A204.1 (cell line): ENCODE data around the gene ARHGAP29.
"Not testable (repeated sequence)": the region's sequence is repeated elsewhere in the genome, so short reads cannot be mapped to it uniquely, and the experiment has no call there.

ENCODE experiments used
- FAIRE-seq: peaks from 2 replicates; lab custom pipeline; 2012; peaks lifted over from hg19 to GRCh38; lab: Jason Lieb, UNC

ARHGAP29 gene

DNA sequence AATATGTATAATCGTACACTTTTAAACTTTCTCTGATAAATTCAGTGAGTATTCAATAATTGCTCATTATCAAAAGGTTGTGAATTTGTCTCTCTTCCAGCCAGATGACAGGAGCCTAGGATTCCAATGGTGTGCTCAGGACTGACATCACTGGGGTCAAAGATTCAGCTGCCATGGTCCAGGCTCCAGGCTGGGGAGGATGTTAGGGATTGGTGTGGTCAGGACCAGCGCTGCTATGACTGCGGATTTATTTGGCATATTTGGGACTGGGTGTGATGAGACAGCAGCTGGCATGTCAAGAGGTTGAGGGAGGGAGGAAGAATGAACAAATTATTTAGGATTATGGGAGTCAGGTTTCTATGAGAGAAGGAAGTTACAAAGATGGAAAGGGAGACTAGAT is 68.3 kb downstream of the ARHGAP29 start:
- no peak for FAIRE-seq

DNA sequence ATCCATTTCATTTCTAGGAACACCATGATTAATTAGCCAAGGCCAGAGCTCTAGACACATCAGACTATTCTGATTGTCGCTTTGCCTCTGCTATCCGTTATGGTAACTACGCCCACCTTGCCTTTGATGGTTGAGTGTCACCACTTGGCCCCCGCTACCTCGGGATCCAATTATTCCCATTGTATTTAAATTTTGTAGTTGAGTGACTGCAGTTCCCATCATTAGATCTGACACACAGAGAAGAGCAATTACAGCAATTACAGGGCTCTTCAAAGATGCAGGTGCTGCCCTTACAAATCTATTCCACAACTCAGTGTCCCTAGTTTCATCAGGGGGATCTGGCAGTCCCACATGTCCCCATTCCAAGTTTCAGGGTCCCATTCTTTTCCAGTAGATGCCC is 71.5 kb downstream of the ARHGAP29 start:
- no peak for FAIRE-seq

DNA sequence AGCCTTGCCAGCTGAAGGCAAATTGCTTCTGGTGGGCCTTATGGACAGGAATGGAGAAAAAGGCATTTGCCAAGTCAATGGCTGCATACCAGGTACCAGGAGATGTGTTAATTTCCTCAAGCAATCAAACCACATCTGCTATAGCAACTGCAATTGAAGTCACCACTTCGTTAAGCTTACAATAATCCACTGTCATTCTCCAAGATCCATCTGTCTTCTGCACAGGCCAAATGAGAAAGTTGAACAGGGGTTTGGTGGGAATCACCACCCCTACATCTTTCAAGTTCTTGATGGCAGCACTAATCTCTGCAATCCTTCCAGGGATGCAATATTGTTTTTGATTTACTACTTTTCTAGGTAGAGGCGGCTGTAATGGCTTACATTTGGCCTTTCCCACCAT is 72.5 kb downstream of the ARHGAP29 start:
- not testable (repeated sequence) for FAIRE-seq

DNA sequence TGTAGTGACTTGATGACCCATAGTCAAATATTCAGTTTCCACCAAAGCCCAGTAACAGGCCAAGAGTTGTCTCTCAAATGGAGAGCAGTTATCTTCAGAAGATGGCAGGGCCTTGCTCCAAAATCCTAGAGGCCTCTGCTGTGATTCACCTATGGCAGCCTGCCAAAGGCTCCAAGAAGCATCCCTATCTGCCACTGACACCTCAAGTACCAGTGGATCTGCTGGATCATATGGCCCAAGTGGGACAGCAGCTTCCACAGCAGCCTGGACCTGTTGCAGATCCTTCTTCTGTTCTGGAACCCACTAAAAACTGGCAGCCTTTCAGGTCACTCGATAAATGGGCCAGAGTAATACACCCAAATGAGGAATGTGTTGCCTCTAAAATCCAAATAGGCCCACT is 73.3 kb downstream of the ARHGAP29 start:
- not testable (repeated sequence) for FAIRE-seq

GRCh38 chr1:94163249-94163648 is 74.1 kb downstream of the ARHGAP29 start:
- FAIRE-seq, result not testable (repeated sequence)

- no peak for FAIRE-seq
Observed at GRCh38 chr1:94160811-94161210, 76.6 kb downstream of the ARHGAP29 start.

DNA sequence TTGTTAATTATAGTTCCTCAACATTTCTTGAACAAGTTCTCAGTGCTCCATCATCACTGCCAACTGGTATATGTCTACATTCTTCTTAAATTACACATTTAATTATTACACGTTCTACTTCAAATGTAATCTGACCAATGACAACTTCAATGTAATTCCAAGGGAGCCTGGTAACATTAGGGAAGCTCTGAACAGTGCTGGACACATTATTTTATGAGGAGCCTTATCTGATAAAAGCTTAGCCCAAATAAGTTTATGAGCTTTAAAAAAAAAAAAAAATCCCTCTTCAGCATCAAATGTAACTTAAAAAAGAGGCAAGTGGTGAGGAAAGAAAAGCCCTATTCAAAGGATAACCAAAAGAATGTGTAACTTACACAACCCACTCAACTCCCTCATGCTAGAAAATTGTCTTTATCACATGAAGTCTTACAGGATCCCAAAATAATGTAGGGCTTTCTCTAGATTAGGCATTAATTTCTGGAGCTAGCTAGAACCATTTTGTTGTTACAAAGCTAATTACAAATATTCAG is 81.2 kb downstream of the ARHGAP29 start:
- no peak for FAIRE-seq

DNA sequence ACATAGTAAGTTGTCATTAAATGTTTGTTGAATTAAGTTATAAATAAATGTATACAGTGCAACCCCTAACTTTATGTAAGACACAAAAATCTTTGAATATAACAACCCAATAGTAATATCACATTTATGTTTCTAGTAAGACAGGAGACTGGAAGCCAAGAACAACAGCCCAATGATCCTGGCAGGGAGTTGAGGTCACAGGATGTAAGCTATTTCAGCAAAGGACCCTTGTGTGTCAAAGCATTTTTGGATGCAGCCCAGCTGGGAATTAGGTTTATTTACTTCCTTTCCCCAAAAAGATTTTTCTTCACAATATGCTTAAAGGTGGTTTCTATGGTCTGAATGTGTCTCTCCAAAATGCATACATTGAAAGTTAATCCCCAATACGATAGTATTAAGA is 82.4 kb downstream of the ARHGAP29 start:
- no peak for FAIRE-seq

DNA sequence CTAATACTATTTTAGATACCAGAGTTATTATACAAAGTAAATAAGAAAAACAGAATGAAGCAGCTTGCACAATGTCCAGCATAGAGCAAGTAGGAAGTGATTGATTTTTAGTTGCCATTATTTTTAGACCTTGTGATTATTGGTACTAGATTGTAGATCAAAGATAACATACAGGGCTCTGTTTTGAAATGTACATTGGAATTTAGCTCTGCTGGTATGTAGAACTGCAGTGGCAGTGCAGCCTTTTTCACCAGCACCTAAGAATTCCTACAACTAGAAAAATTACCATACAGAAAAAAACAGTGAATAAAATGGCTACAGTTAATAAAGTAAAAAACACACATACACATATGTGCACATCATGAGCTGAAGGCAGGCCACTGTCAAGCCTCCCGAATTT is 84.3 kb downstream of the ARHGAP29 start:
- FAIRE-seq, result no peak

DNA sequence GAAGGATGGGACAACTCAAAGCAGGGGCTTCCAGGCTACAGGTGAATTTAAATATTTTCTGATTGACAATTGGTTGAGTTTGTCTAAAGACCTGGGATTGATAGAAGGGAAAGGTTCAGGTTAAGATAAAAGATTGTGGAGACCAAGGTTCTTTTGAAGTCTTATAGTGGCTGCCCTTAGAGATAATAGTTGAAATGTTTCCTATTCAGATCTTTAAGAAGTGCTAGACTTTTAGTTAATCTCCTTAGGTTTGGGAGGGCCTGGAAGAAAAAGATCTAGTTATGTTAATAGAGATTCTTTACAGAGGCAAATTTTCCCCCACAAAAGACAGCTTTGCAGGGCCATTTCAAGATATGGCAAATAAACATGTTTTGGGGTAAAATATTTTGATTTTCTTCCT is 88.2 kb downstream of the ARHGAP29 start:
- not testable (repeated sequence) for FAIRE-seq

DNA sequence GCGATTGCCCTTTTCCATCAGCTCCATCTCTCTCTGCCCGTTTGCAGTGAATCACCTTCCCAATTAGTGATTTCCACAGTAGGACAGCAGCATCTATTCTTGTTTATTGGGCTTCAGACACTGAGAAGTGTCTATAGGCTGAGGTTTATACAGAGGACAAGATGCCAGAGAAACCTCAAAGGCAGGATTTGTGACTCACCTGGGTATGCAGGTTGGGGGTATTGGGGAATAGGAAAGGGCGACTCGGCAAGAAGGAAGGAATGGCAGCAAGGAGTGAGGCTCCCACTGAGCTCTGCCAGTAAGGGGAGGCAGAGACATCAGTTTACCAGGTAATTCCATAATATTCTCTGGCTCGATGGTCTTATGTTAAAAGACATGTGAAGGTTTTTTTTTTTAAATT is 91.1 kb downstream of the ARHGAP29 start:
- no peak for FAIRE-seq

GRCh38 chr1:94144836-94145235 is 92.5 kb downstream of the ARHGAP29 start:
- no peak for FAIRE-seq

GRCh38 chr1:94143809-94144176 is 93.6 kb downstream of the ARHGAP29 start:
- FAIRE-seq, result no peak

- FAIRE-seq, result no peak
Observed at GRCh38 chr1:94143173-94143808, 94.1 kb downstream of the ARHGAP29 start.

DNA sequence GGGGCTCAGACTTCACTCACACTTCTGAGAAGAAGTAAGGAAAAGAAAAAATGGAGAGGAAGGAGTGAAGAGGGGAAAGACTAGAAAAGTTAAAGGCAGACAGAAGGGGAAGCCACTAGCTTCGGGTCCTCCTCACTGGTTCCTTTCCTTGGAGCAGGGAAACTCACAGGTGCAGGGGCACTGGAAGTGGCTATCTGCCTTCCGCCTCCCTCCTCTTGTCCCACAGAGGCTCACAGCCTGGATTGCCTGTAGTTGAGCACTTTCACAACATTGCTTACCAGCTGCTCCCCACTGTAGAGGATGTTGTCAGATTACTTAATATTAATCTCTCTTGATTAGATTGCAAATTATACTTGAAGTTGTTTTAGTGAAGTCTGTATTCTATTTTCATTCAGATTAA is 94.8 kb downstream of the ARHGAP29 start:
- FAIRE-seq, result no peak

- FAIRE-seq, result no peak
Observed at GRCh38 chr1:94142022-94142421, 95.4 kb downstream of the ARHGAP29 start.

DNA sequence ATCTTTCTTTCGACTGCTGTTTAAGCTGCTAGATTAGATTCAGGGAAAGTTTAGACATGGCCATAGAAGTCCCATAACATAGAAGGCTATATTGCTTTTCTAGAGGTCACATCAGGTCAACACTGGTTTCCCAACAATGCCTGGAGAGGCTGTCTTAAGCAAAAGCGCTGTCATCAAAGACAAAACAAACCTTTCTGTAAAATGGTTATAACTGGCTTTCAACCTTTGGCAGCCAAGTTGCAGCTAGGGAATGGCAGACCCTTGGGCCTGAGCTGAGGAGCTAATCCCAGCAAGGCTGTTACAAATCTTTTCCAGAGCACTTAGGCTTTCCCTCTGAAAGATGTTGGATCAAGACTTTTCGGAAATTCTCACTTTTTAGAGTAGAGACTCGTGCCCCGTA is 105.3 kb downstream of the ARHGAP29 start:
- no peak for FAIRE-seq

DNA sequence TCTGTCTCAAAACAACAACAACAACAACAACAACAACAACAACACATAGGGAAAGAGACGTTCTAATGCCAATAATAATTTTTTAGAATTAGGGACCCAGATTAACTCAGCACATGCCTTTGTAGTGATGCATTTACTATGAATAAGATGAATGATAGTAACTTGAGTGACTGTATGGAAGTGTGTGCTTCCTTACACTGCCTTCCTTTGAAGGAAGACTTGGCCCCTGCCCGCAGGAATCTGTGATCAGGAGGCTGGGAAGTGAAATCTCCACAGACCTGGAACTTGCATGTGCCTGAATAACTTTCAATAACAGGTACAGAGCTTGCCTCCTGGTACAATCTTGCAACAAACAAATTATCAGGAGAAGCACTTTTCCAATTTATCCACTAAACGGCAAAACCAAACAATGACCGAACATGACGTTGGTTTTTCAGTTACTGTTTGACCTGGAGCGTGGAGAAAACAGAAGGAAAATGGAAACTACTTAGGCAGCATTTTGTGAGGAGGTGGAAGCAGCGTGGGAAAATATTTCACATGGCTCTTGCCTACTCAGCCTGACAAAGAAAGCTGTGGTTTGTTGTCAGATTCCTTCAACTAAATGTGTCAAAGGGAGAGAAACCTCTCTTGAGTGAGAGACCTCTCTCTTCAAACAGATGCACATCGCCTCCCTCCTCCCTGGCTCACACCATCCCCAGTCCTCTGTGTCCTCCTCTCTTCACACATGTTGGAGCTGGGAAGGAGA is 106.4 kb downstream of the ARHGAP29 start:
- FAIRE-seq, result no peak

GRCh38 chr1:94126651-94127050 is 110.7 kb downstream of the ARHGAP29 start:
- no peak for FAIRE-seq

DNA sequence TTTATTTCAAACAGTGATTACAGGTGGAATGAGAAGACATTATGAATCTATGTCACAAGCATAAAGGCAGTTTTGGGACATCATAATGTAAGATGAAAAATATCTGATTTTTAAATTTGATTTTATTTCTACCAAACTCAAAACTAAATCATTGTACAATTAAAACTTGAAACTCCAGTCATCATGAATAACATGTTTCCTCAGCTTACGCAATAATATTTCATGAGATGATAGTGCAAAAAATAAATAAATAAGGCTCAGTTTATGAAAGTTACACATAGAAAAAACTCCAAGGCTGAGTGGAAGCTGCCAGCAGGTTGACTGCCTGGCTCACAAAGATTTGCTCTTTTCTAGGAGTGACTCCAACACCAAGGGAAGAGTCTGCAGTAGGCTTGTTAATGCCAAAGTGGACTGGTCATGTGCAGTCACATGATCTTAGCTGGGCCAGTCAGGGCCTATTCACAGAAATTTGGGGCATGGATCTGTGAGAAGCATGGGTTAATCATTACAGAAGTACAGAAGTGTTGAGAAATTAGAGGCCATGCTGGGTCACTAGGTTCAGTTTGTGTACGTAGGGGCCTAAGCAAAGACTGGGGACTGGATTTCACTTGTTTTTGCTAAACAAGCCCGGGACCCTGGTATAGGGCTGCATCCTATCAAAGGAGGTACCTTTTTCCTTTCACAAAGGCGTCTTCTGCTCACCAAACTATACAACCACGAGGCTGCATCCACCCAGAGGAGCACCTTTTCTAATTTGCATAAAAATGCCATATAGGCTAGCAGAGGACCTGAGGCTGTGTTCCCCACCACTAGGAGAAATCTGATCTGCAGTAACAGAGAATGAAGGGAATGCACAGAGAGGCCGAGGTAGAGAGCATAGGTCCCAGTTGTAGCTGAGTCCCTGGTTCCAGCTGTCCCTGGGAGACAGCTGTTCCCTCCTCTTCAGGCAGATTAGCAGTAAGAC is 111.6 kb downstream of the ARHGAP29 start:
- FAIRE-seq, result no peak

GRCh38 chr1:94124538-94124937 is 112.8 kb downstream of the ARHGAP29 start:
- FAIRE-seq, result no peak

DNA sequence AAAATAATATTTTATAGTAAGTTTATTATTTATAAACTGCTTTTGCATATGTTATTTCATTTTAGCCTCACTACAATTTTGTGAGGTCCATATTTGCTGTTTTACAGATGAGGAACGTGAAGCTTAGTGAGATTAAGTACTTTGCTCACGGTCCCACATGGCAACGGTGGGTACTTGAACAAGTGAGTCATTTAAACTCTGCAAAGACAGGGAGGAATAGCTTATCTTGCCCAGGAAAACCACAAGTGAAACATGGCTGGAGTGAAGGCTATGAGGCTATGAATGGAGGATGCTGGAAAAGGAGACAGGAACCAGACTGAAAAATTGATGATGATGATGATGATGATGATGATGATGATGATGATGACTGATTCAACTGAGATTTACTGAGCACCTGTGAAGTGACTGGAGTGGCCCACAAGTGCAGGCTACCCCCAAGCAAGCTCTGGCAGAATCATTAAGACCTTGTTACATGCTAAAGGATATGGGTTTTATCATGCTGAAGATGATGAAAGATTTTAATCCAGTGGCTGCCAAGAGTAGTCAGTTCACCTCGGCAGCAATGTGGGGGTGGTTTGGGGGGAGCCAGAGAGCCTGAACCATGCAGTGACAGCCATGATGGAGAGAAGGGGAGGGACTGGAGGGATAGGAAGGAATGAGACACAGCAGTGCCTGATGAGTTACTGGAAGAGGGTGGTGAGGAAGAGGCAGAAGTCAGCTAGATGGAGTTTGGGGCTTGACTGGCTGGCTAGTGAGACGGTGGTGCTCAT is 115.0 kb downstream of the ARHGAP29 start:
- FAIRE-seq, result no peak
